GM06990 (cell line): ENCODE data around the gene COL15A1.
A peak's percentile ranks its signal among the peaks of the same experiment; 100 is the strongest.

Source experiments
- DNase-seq: peaks from one replicate; pipeline ENCODE4 v3.0.0-alpha.2; 2011; ENCODE audit not compliant: insufficient read length; ENCODE audit errors: extremely low read depth
- H3K27me3 ChIP-seq: replicated peaks from 2 replicates; pipeline ENCODE4 v1.6.0; 2011; ENCODE audit warnings: low read length; ENCODE audit not compliant: control insufficient read depth, insufficient read depth
- H3K36me3 ChIP-seq: 2 replicates; pipeline ENCODE4 v1.5.1; 2011; ENCODE audit warnings: low read length; ENCODE audit not compliant: control insufficient read depth, insufficient read depth
- H3K4me3 ChIP-seq: replicated peaks from 2 replicates; pipeline ENCODE4 v1.5.1; 2011; ENCODE audit warnings: low read depth, mild to moderate bottlenecking, control low read depth, low read length
- TF ChIP-seq, protein P1 (sequence below): IDR thresholded peaks from 2 replicates; pipeline ENCODE4 v1.5.1; 2011; ENCODE audit warnings: low read length, control low read depth, mild to moderate bottlenecking, inconsistent platforms; ENCODE audit not compliant: insufficient read depth, poor library complexity, severe bottlenecking

Gene COL15A1

DNA sequence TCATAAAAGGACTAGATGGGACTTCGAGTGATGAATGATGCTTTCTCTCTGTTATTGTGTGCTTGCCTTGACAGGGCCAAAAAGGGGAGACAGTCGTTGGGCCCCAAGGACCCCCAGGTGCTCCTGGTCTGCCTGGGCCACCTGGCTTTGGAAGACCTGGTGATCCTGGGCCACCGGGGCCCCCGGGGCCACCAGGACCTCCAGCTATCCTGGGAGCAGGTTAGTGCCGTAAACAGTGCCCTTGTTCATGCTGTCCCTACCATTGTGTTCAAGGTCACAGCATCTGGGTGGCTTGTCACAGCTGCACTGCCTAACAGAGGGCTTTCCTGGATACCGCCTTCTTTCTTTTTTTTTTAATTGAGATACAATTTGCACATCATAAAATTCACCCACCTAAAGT is 112.5 kb downstream of the COL15A1 start:
- TF ChIP-seq, protein P1, sequence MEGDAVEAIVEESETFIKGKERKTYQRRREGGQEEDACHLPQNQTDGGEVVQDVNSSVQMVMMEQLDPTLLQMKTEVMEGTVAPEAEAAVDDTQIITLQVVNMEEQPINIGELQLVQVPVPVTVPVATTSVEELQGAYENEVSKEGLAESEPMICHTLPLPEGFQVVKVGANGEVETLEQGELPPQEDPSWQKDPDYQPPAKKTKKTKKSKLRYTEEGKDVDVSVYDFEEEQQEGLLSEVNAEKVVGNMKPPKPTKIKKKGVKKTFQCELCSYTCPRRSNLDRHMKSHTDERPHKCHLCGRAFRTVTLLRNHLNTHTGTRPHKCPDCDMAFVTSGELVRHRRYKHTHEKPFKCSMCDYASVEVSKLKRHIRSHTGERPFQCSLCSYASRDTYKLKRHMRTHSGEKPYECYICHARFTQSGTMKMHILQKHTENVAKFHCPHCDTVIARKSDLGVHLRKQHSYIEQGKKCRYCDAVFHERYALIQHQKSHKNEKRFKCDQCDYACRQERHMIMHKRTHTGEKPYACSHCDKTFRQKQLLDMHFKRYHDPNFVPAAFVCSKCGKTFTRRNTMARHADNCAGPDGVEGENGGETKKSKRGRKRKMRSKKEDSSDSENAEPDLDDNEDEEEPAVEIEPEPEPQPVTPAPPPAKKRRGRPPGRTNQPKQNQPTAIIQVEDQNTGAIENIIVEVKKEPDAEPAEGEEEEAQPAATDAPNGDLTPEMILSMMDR, result no peak
- no peaks in the 10 kb centered on the region for H3K36me3 ChIP-seq

DNA sequence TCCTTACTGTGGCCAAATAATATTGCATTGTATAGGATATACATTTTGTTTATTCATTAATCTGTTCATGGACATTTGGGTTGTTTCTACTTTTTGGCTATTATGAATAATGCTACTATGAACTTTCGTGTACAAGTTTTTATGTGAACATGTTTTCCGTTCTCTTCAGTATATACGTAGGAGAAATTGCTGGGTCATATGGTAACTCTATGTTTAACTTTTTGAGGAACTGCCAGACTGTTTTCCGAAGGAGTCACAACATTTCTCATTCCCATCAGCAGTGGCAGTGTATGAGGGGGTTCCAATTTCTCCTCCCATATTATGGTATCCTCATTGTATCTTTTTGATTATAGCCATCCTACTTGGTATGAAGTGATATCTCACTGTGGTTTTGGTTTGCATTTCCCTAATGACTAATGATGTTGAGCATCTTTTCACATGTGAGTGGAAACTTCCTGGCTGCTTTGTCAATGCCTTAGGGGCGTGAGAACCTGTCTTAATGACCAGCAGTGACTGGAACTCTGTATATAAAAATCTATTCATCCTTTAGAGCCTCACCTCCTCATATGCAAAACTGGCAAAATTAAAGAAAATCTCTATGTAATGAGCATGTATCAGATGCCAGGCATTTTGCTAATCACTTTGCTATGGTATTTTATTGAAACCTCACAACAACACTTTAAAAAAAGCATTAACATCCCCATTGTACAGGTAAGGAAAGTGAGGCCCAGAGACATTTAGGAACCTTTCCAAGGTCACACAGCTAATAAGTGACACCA is 113.4 kb downstream of the COL15A1 start:
- TF ChIP-seq, protein P1, result no peak
- DNase-seq, result no peak
- H3K27me3 ChIP-seq, result no peaks in the 10 kb centered on the region
- H3K4me3 ChIP-seq, result no peak overlapping the region
- no peaks in the 10 kb centered on the region for H3K36me3 ChIP-seq

More for the DNA sequence above, 112.5 kb downstream of the COL15A1 start:
- Histone ChIP-seq H3K4me3 (no peak overlapping the region), H3K27me3 (no peaks in the 10 kb centered on the region)
- no peak for DNase-seq

DNA sequence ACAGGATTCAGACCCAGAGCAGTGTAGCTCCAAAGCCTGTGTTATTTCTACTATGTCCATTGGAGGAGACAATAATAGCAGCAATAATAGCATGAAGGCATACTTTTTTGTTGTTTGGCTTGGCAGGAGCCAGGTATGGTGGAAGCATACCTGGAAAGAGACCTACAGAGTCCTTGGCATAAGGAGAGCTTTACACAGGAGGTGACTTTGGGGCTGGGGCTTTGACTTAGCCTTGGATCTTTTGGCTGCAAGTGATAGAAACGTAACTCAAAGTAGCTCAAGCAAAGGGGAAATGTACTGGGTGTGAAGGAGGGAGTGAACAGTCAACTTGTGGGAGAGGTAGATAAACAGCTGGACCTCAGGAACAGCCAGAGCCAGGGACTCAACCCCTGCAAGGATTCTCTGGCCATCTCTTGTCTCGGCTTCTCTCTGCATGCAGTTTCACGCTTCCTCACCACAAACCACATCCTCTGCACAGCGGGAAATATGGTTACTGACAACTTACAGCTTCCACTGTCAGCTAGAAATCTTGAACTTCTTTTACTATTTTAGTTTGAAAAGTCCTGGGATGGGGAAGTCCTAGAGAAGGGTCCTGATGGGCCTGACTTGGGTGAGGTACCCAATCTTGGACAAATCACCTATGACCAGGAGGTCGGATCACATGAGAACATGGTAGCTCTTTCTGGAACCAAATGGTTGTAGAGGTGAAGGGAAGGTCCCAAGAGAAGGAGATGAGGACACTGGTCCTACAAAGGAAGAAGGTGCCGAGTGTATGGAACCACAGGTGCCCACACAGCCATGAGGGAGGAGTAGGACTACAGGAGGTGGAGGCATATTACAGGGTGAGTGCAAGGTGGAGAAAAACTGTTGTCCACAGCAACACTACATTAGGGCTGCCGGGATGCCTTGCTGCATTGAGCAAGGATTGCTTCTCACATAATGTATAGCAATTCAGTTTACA is 114.2 kb downstream of the COL15A1 start:
- peak; percentile 51 for DNase-seq
- Histone ChIP-seq H3K4me3 (no peak overlapping the region), H3K36me3 (no peaks in the 10 kb centered on the region), H3K27me3 (no peaks in the 10 kb centered on the region)
- TF ChIP-seq, protein P1, result no peak

DNA sequence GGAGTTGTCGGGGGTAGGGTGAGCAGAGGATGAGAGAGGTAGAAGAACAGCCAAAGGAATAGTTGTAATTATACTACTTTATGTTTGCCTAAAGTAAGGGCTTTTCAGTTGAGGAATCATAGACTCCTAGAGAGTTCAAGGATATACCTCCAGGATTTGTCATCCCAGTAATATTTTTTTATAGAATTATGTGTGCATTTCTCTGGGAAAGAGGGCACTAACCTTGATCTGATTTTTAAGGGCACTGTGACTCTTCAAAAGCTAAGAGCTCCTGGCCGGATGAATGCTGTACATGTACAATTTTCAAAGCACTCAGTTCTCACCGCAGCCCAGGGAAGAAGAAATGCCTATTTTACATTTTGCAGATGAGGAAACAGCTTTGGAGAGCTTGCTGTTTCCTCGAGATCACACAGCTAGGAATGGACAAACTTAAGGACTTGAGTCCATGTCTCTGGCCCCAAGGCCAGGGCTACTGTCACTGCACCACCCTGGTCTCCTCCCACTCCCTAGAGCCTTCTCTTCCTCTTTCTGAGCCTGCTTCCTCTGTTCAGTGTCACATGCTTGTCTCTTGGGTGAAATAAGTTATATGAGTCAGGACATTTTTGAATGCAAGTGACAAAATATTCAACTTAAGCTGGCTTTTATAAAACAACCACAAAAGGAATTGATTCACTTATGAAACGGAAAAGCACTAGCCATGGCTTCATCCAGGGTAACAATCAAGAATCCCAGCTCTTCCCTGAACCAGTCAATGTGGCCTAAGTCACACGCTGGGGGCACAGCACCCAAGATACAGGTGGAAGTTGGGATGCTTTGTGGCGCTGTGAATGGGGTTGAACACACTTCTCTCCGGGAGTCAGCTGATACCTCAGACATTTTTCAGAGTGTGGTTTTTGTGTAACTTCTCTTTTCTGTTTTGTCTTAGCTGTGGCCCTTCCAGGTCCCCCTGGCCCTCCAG is 115.5 kb downstream of the COL15A1 start:
- TF ChIP-seq, protein P1, result no peak
- H3K27me3 ChIP-seq, result no peaks in the 10 kb centered on the region
- H3K4me3 ChIP-seq, result no peak overlapping the region
- peak; percentile 59 for DNase-seq
- H3K36me3 ChIP-seq, result no peaks in the 10 kb centered on the region

DNA sequence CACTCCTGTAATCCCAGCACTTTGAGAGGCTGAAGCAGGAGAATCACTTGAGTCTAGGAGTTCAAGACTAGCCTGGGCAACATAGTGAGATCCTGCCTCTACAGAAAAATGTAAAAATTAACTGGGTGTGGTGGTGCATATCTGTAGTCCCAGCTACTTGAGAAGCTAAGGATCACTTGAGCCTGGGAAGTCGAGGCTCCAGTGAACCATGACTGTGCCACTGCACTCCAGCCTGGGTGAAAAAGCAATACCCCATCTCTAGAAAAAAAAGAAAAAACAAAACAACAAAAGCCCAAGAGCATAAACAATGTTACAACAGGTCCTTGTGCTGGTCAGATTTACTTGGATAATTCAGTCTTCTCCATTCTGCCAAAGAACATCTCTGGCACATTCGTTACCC is 116.9 kb downstream of the COL15A1 start:
- no peaks in the 10 kb centered on the region for H3K36me3 ChIP-seq
- TF ChIP-seq, protein P1, result no peak
- H3K27me3 ChIP-seq, result no peaks in the 10 kb centered on the region
- no peak overlapping the region for H3K4me3 ChIP-seq
- no peak for DNase-seq
